ENCODE measurements around the gene MED12. TPM values are rescaled to one million over a fixed set of nuclear protein-coding genes. Genes with fewer than 3 reads are reported as not detected.
A peak's percentile ranks its signal among the peaks of the same experiment; 100 is the strongest.

Gene MED12
- polyA plus RNA-seq, 1 donor = 34.4 TPM

GRCh38 chrX:71160475-71160874 lies 42.1 kb downstream of the MED12 start:
- no peaks in the 10 kb centered on the region for H3K27me3 ChIP-seq (ENCODE audit: control insufficient read depth, insufficient read depth, low read length)
- no peak overlapping the region for H3K27ac ChIP-seq (ENCODE audit: low read length)
- no peaks in the 10 kb centered on the region for H3K36me3 ChIP-seq (ENCODE audit: control insufficient read depth, insufficient read depth, low read length)
- H3K4me3 ChIP-seq (ENCODE audit: low read length) = no peak overlapping the region
- no peaks in the 10 kb centered on the region for H3K4me1 ChIP-seq (ENCODE audit: control insufficient read depth, insufficient read depth, low read length)
- H3K9me3 ChIP-seq (ENCODE audit: control insufficient read depth, low read depth, low read length) = no peaks in the 10 kb centered on the region
- DNase-seq = no peak
- WGBS (ENCODE audit: insufficient coverage, low lambda C conversion rate) = no CpG with 5 or more reads among the region's 3 CpGs

- no peaks in the 10 kb centered on the region for H3K4me1 ChIP-seq (ENCODE audit: control insufficient read depth, insufficient read depth, low read length)
- no peak for DNase-seq
- H3K4me3 ChIP-seq (ENCODE audit: low read length) = no peak overlapping the region
- H3K36me3 ChIP-seq (ENCODE audit: control insufficient read depth, insufficient read depth, low read length) = no peaks in the 10 kb centered on the region
- H3K9me3 ChIP-seq (ENCODE audit: control insufficient read depth, low read depth, low read length) = no peaks in the 10 kb centered on the region
- H3K27ac ChIP-seq (ENCODE audit: low read length) = no peak overlapping the region
- H3K27me3 ChIP-seq (ENCODE audit: control insufficient read depth, insufficient read depth, low read length) = no peaks in the 10 kb centered on the region
- no CpG with 5 or more reads among the region's 4 CpGs for WGBS (ENCODE audit: insufficient coverage, low lambda C conversion rate)
These were observed 44.6 kb downstream of the MED12 start for GRCh38 chrX:71162981-71163380.

GRCh38 chrX:71164071-71164470 lies 45.7 kb downstream of the MED12 start:
- no peak for DNase-seq
- Histone ChIP-seq H3K9me3 (ENCODE audit: control insufficient read depth, low read depth, low read length) (no peaks in the 10 kb centered on the region), H3K27ac (ENCODE audit: low read length) (no peak overlapping the region), H3K27me3 (ENCODE audit: control insufficient read depth, insufficient read depth, low read length) (no peaks in the 10 kb centered on the region), H3K4me3 (ENCODE audit: low read length) (no peak overlapping the region), H3K4me1 (ENCODE audit: control insufficient read depth, insufficient read depth, low read length) (no peaks in the 10 kb centered on the region), H3K36me3 (ENCODE audit: control insufficient read depth, insufficient read depth, low read length) (no peaks in the 10 kb centered on the region)
- no CpG with 5 or more reads among the region's 12 CpGs for WGBS (ENCODE audit: insufficient coverage, low lambda C conversion rate)

- Histone ChIP-seq H3K4me1 (ENCODE audit: control insufficient read depth, insufficient read depth, low read length) (no peaks in the 10 kb centered on the region), H3K9me3 (ENCODE audit: control insufficient read depth, low read depth, low read length) (no peaks in the 10 kb centered on the region), H3K27ac (ENCODE audit: low read length) (no peak overlapping the region), H3K27me3 (ENCODE audit: control insufficient read depth, insufficient read depth, low read length) (no peaks in the 10 kb centered on the region), H3K4me3 (ENCODE audit: low read length) (no peak overlapping the region), H3K36me3 (ENCODE audit: control insufficient read depth, insufficient read depth, low read length) (no peaks in the 10 kb centered on the region)
- no CpG with 5 or more reads among the region's 6 CpGs for WGBS (ENCODE audit: insufficient coverage, low lambda C conversion rate)
- no peak for DNase-seq
These were observed 48.1 kb downstream of the MED12 start for GRCh38 chrX:71166461-71166860.

- no peaks in the 10 kb centered on the region for H3K4me1 ChIP-seq (ENCODE audit: control insufficient read depth, insufficient read depth, low read length)
- H3K4me3 ChIP-seq (ENCODE audit: low read length) = no peak overlapping the region
- no peaks in the 10 kb centered on the region for H3K36me3 ChIP-seq (ENCODE audit: control insufficient read depth, insufficient read depth, low read length)
- H3K27me3 ChIP-seq (ENCODE audit: control insufficient read depth, insufficient read depth, low read length) = no peaks in the 10 kb centered on the region
- WGBS (ENCODE audit: insufficient coverage, low lambda C conversion rate) = no CpG with 5 or more reads among the region's 17 CpGs
- DNase-seq = no peak
- H3K9me3 ChIP-seq (ENCODE audit: control insufficient read depth, low read depth, low read length) = no peaks in the 10 kb centered on the region
- no peak overlapping the region for H3K27ac ChIP-seq (ENCODE audit: low read length)
These were observed 48.8 kb downstream of the MED12 start for GRCh38 chrX:71167031-71167781.

- Histone ChIP-seq H3K9me3 (ENCODE audit: control insufficient read depth, low read depth, low read length) (no peaks in the 10 kb centered on the region), H3K27ac (ENCODE audit: low read length) (no peak overlapping the region)
- WGBS (ENCODE audit: insufficient coverage, low lambda C conversion rate) = no CpG with 5 or more reads among the region's 8 CpGs
These were observed 49.7 kb downstream of the MED12 start for GRCh38 chrX:71168134-71168533.

GRCh38 chrX:71169586-71169985 lies 51.2 kb downstream of the MED12 start:
- no peaks in the 10 kb centered on the region for H3K27me3 ChIP-seq (ENCODE audit: control insufficient read depth, insufficient read depth, low read length)
- no peaks in the 10 kb centered on the region for H3K4me1 ChIP-seq (ENCODE audit: control insufficient read depth, insufficient read depth, low read length)
- DNase-seq = no peak
- H3K9me3 ChIP-seq (ENCODE audit: control insufficient read depth, low read depth, low read length) = no peaks in the 10 kb centered on the region
- no peaks in the 10 kb centered on the region for H3K36me3 ChIP-seq (ENCODE audit: control insufficient read depth, insufficient read depth, low read length)
- no peak overlapping the region for H3K27ac ChIP-seq (ENCODE audit: low read length)
- H3K4me3 ChIP-seq (ENCODE audit: low read length) = no peak overlapping the region
- no CpG with 5 or more reads among the region's 22 CpGs for WGBS (ENCODE audit: insufficient coverage, low lambda C conversion rate)

More at GRCh38 chrX:71168134-71168533, 49.7 kb downstream of the MED12 start:
- Histone ChIP-seq H3K4me3 (ENCODE audit: low read length) (no peak overlapping the region), H3K36me3 (ENCODE audit: control insufficient read depth, insufficient read depth, low read length) (no peaks in the 10 kb centered on the region), H3K4me1 (ENCODE audit: control insufficient read depth, insufficient read depth, low read length) (no peaks in the 10 kb centered on the region), H3K27me3 (ENCODE audit: control insufficient read depth, insufficient read depth, low read length) (no peaks in the 10 kb centered on the region)
- no peak for DNase-seq

- 100% methylated on average over 1 of the region's 5 CpGs for WGBS (ENCODE audit: insufficient coverage, low lambda C conversion rate)
- Histone ChIP-seq H3K9me3 (ENCODE audit: control insufficient read depth, low read depth, low read length) (no peaks in the 10 kb centered on the region), H3K36me3 (ENCODE audit: control insufficient read depth, insufficient read depth, low read length) (no peaks in the 10 kb centered on the region), H3K4me3 (ENCODE audit: low read length) (no peak overlapping the region), H3K27me3 (ENCODE audit: control insufficient read depth, insufficient read depth, low read length) (no peaks in the 10 kb centered on the region), H3K4me1 (ENCODE audit: control insufficient read depth, insufficient read depth, low read length) (no peaks in the 10 kb centered on the region), H3K27ac (ENCODE audit: low read length) (no peak overlapping the region)
- DNase-seq = no peak
These were observed 52.3 kb downstream of the MED12 start for GRCh38 chrX:71170660-71171059.

- H3K4me1 ChIP-seq (ENCODE audit: control insufficient read depth, insufficient read depth, low read length) = no peaks in the 10 kb centered on the region
- no CpG with 5 or more reads among the region's 12 CpGs for WGBS (ENCODE audit: insufficient coverage, low lambda C conversion rate)
- DNase-seq = peak; percentile 31 to 65
- H3K27me3 ChIP-seq (ENCODE audit: control insufficient read depth, insufficient read depth, low read length) = no peaks in the 10 kb centered on the region
- no peaks in the 10 kb centered on the region for H3K36me3 ChIP-seq (ENCODE audit: control insufficient read depth, insufficient read depth, low read length)
- H3K4me3 ChIP-seq (ENCODE audit: low read length) = no peak overlapping the region
- no peaks in the 10 kb centered on the region for H3K9me3 ChIP-seq (ENCODE audit: control insufficient read depth, low read depth, low read length)
- H3K27ac ChIP-seq (ENCODE audit: low read length) = no peak overlapping the region
These were observed 52.9 kb downstream of the MED12 start for GRCh38 chrX:71171110-71171801.

GRCh38 chrX:71173440-71173839 lies 55.0 kb downstream of the MED12 start:
- no CpG with 5 or more reads among the region's 2 CpGs for WGBS (ENCODE audit: insufficient coverage, low lambda C conversion rate)
- DNase-seq = no peak
- Histone ChIP-seq H3K27ac (ENCODE audit: low read length) (no peak overlapping the region), H3K4me3 (ENCODE audit: low read length) (no peak overlapping the region), H3K9me3 (ENCODE audit: control insufficient read depth, low read depth, low read length) (no peaks in the 10 kb centered on the region), H3K27me3 (ENCODE audit: control insufficient read depth, insufficient read depth, low read length) (no peaks in the 10 kb centered on the region), H3K36me3 (ENCODE audit: control insufficient read depth, insufficient read depth, low read length) (no peaks in the 10 kb centered on the region), H3K4me1 (ENCODE audit: control insufficient read depth, insufficient read depth, low read length) (no peaks in the 10 kb centered on the region)

Measured in large intestine (tissue), 3 donors.